Heart left ventricle (tissue), 16 donors: ENCODE results near the gene SLC22A23. TPM values are rescaled to one million over a fixed set of nuclear protein-coding genes. Genes with fewer than 3 reads are reported as not detected.
A peak's percentile ranks its signal among the peaks of the same experiment; 100 is the strongest.

ENCODE experiments used
- ATAC-seq, 4 donors: fragments of 200-7000 bp; cut with Tn5 transposase; one replicate each; pipeline ENCODE4 v1.9.1; 2020 to 2022; ENCODE audit warnings: moderate library complexity in 4 of 4, mild to moderate bottlenecking in 3 of 4, moderate number of reproducible peaks in 1 of 4
- DNase-seq, 5 donors: peaks; one replicate each; pipeline ENCODE4 v3.0.0-alpha.2; 2020
- H3K27ac ChIP-seq, 12 donors: fragments of 200-600 bp; sonication (generic) in 4 of 12; one replicate each; pipeline versions ENCODE4 v1.5.0 to v1.8.0; 2016 to 2022; ENCODE audit warnings: mild to moderate bottlenecking in 2 of 12
- H3K27me3 ChIP-seq, 9 donors: fragments of 200-600 bp; sonication (generic) in 2 of 9; one replicate each; pipeline versions ENCODE4 v1.5.1 to v1.8.0; 2016 to 2022; ENCODE audit warnings: mild to moderate bottlenecking in 3 of 9
- H3K36me3 ChIP-seq, 9 donors: fragments of 200-600 bp; sonication (generic) in 2 of 9; one replicate each; pipeline versions ENCODE4 v1.5.0 to v1.8.0; 2018 to 2022; ENCODE audit warnings: mild to moderate bottlenecking in 2 of 9
- H3K4me1 ChIP-seq, 12 donors: fragments of 200-600 bp; sonication (generic) in 4 of 12; one replicate each; pipeline versions ENCODE4 v1.5.0 to v1.8.0; 2016 to 2022; ENCODE audit warnings: mild to moderate bottlenecking in 3 of 12
- H3K4me3 ChIP-seq, 12 donors: fragments of 200-600 bp; sonication (generic) in 4 of 12; one replicate each; pipeline versions ENCODE4 v1.5.0 to v1.8.0; 2017 to 2022; ENCODE audit warnings: mild to moderate bottlenecking in 9 of 12, moderate library complexity in 4 of 12
- H3K9me3 ChIP-seq, 12 donors: fragments of 200-600 bp; sonication (generic) in 4 of 12; one replicate each; pipeline versions ENCODE4 v1.5.0 to v1.8.0; 2016 to 2022; ENCODE audit warnings: mild to moderate bottlenecking in 1 of 12
- CTCF ChIP-seq, 12 donors: fragments of 200-600 bp; sonication (generic) in 4 of 12; IDR thresholded peaks; one replicate each; pipeline versions ENCODE4 v1.5.0 to v1.8.0; 2018 to 2022; ENCODE audit warnings: antibody characterized with exemption in 12 of 12, mild to moderate bottlenecking in 5 of 12
- POLR2A ChIP-seq, 2 donors: fragments of 450-650 bp; IDR thresholded peaks; one replicate each; pipeline ENCODE4 v1.6.1; 2017; ENCODE audit warnings: antibody characterized with exemption in 2 of 2, mild to moderate bottlenecking in 2 of 2, moderate library complexity in 2 of 2
- WGBS, 4 donors: extraction: QIAGEN DNeasy Blood & Tissue Kit in 2 of 4; methylation state at CpG; one replicate each; pipeline versions ENCODE4 v1.1.5 to v1.1.7; 2013 to 2018; 5-methylcytosine and 5-hydroxymethylcytosine counted together
- intact Hi-C, 10 donors: fragments of 100-400 bp; cut with DNase I; formaldehyde crosslinking; loops; one replicate each; pipeline versions ENCODE4 v1.11.1 to v1.14.2; 2022
- polyA plus RNA-seq, 2 donors: library from polyadenylated mRNA; stranded (reverse); fragments of 200-250 nt; gene quantifications; one replicate each; pipeline ENCODE4 v1.2.3, GENCODE V29; 2013
- total RNA-seq, 9 donors: library from RNA; depleted of rRNA in 2 of 9; stranded (reverse); fragments of >200 nt in 2 of 9; fragmentation: NEBNext Ultra II Directional in 3 of 9; extraction: Animal tissue kit (Norgen Biotek cat#: 25700) in 3 of 9; gene quantifications; one replicate each; pipeline versions ENCODE4 v1.1.0 to v1.2.4, GENCODE V29; 2016 to 2023
- donor health status: ischemic (EF 13 %, LVEDD 7.1; RV severe dilation, severe dysfunction).
- donor health status: healthy with polysubstance abuse.
- donor health status: DM: no; HTN: yes; CAD: no.
- donor health status: DM: no; HTN: no; CAD: no.
- donor health status: ischemic (EF 25% LVEDD 6.9; RV normal size, moderate dysfunction).
- donor health status: ischemic (EF 25% LVEDD 5.7; RV mildly dilated, moderate dysfunction).
- donor health status: healthy.
- donor health status: DM: yes; HTN: yes; CAD: no.
- donor health status: ischemic (EF 35%, LVEDD 5.7; RV mildly dilated, moderate dysfunction).
- donor health status: nonischemic (EF 11% LVEDD 7.7; RV severe dilation, severe dysfunction).
- donor health status: DM: yes; HTN: yes; CAD: no.
- donor health status: PGD.
- donor health status: ischemic (EF 29% LVEDD 5.4; RV normal size, mild dysfunction).
- donor health status: nonischemic (EF 23%, LVEDD 6.1; RV moderate dilation, normal function).

Gene SLC22A23
- total and polyA plus RNA-seq, 11 donors: 2.9 to 12.4 (median 5.2) TPM

DNA sequence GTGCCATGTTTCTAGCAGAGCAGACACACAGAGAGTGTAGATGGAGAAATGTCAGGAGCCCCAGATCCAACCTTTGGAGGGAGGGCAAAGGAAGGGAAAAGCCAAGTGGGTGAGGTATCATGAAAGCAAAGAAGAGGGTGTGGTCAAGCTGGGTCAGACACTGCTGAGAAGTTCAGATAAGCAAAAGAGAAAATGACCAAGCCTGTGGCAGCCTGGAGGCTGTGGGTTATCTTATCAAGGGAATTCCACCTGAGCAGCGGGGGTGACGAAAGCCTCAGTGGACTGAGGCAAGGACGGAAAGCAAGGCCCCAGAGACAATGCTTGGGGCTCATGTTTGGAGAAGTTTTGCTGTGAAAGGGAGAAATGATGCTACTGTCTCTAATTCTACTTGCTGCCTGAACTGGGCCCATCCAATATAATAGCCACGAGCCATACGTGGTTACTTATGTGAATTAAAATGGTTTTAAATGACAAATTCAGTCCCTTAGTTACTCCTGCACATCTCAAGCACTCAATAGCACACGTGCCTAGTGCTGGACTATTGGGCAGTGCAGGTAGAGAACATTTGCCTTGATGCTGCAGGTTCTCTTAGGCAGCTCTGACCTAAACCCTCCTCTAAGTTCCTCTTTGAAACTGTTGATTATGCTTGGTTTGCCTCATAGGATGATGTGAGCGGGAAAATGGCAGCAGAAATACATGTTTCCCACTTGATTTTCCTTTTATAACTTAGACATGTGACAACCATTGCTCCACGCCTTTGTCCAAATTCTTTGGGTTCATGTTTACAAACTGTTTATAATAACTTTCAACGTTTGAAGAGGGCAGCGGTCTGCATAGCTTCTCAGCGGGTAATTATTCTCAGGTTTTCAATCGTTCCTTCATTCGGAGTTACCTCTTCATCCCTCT is 63.7 kb downstream of the SLC22A23 start:
- intact Hi-C loops: no loop called here
- Histone ChIP-seq H3K4me3 (no peak overlapping the region), H3K4me1 (peaks cover 0 to 25% (median 1%) of the 10 kb centered on the region in 12 donors), H3K27me3 (no peaks in the 10 kb centered on the region), H3K36me3 (no peaks in the 10 kb centered on the region), H3K27ac (no peak overlapping the region), H3K9me3 (no peaks in the 10 kb centered on the region)
- ATAC-seq (no peak), DNase-seq (no peak)
- 88 to 94% (median 89%) methylated on average over 13 of the region's 13 CpGs for WGBS, 4 donors
- TF ChIP-seq POLR2A (IDR thresholded peaks at IDR 0.05) (no peak), CTCF (IDR thresholded peaks at IDR 0.05) (no peak)

GRCh38 chr6:3391902-3392458 is 64.9 kb downstream of the SLC22A23 start:
- TF ChIP-seq CTCF (IDR thresholded peaks at IDR 0.05): no peak
- Histone ChIP-seq H3K4me1 (peaks cover 0 to 18% (median 1%) of the 10 kb centered on the region in 12 donors), H3K9me3 (no peaks in the 10 kb centered on the region), H3K4me3 (no peak overlapping the region), H3K36me3 (no peaks in the 10 kb centered on the region), H3K27me3 (no peaks in the 10 kb centered on the region), H3K27ac (peak overlapping the region in 1 of 12 donors; percentile 30)
- DNase-seq (no peak), ATAC-seq (no peak)
- 92 to 98% (median 95%) methylated on average over 3 of the region's 3 CpGs for WGBS, 4 donors
- intact Hi-C loops: no loop called here

DNA sequence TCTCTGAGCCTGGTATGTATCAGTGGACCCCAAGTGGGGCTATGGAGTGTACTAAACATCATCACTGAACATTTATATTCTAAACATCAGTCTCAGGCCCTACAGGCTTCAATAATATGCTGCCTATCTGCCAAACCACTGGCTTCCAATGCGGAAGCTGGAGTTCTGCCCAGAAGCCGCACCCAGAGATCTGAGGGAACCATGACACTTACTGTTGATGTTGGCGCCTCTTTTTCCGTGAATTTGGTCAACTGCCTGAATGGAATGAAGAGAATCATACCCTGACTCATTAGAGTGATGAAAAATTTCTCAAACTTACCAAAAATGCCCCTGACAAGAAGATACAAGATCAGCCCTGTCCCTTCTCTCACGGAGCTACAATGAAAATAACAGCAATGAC is 66.2 kb downstream of the SLC22A23 start:
- intact Hi-C loops: no loop called here
- peak in 4 of 5 donors; percentile 44 to 70 (median 50) for DNase-seq
- Histone ChIP-seq H3K9me3 (no peaks in the 10 kb centered on the region), H3K4me3 (no peak overlapping the region), H3K4me1 (peaks cover 0 to 22% (median 1%) of the 10 kb centered on the region in 12 donors), H3K27me3 (no peaks in the 10 kb centered on the region), H3K27ac (peak overlapping the region in 4 of 12 donors; percentile 10 to 58 (median 22)), H3K36me3 (no peaks in the 10 kb centered on the region)
- peak; percentile 19 to 75 (median 64) for ATAC-seq
- 67 to 83% (median 73%) methylated on average over 5 of the region's 5 CpGs for WGBS, 4 donors
- TF ChIP-seq CTCF (IDR thresholded peaks at IDR 0.05): no peak
- no peak for TF ChIP-seq POLR2A (IDR thresholded peaks at IDR 0.05)
